Choroid plexus epithelial cell (primary cell): ENCODE data around the gene SUPT5H.

Experiments
- DNase-seq: peaks from one replicate; pipeline ENCODE4 v3.0.0-alpha.2; 2010; ENCODE audit warnings: low read depth
- H3K4me3 ChIP-seq: 2 replicates; pipeline ENCODE4 v1.5.1; 2011; ENCODE audit warnings: low read depth, mild to moderate bottlenecking, control low read depth, low read length, moderate library complexity
- CTCF ChIP-seq: conservative IDR thresholded peaks from 2 replicates; pipeline ENCODE4 v1.5.1; 2011; ENCODE audit warnings: low read depth, mild to moderate bottlenecking, control low read depth, inconsistent platforms, low read length, moderate library complexity

SUPT5H gene

GRCh38 chr19:39401549-39402345, 43.6 kb upstream of the SUPT5H start:
- DNase-seq = peak; percentile 83
- H3K4me3 ChIP-seq = no peak overlapping the region
- TF ChIP-seq CTCF = no peak

GRCh38 chr19:39402346-39403300, 42.8 kb upstream of the SUPT5H start:
- peak overlapping the region; percentile 41 for H3K4me3 ChIP-seq
- no peak for TF ChIP-seq CTCF
- DNase-seq = peak; percentile 94

GRCh38 chr19:39403331-39404312, 41.8 kb upstream of the SUPT5H start:
- peak; percentile 99 for DNase-seq
- H3K4me3 ChIP-seq = peak overlapping the region; percentile 41
- no peak for TF ChIP-seq CTCF

- DNase-seq = no peak
- H3K4me3 ChIP-seq = no peak overlapping the region
- TF ChIP-seq CTCF = no peak
Measured at GRCh38 chr19:39405261-39405957, 40.0 kb upstream of the SUPT5H start.

- H3K4me3 ChIP-seq = peak overlapping the region; percentile 78
- no peak for TF ChIP-seq CTCF
- peak; percentile 44 for DNase-seq
Measured at GRCh38 chr19:39405958-39406655, 39.3 kb upstream of the SUPT5H start.
